Stimulated activated CD4-positive, alpha-beta T cell treated with anti-CD3 and anti-CD28 coated beads, Interleukin-4, amount 100 ng/mL, for 48 hours (primary cell): ENCODE results near the gene DAB1.

ENCODE experiments used
- DNase-seq, 2 donors: peaks; one replicate each; pipeline ENCODE4 v3.0.0-alpha.2; 2020; ENCODE audit warnings: low read depth in 2 of 2

The DAB1 gene

GRCh38 chr1:56979986-56980755 lies 443.7 kb downstream of the DAB1 start:
- no peak for DNase-seq

DNA sequence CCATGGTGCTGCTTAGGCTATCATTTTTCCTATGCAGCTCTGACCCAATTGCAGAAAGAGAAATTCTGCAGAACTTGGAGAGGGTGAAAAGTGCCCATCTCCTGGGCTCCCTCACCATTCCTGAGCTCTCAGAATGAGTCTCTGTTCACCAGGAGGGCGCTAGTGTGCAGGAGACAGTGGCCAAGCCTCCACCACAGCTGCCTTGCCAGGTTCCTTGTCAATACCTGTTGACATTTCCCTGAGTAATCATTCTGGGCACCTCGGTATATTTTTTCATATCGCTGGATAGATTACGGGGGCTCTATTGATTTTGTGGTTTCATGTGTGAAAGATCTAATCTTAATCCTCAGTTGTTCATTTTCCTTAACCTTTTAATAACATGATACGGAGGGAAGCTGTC lies 445.0 kb downstream of the DAB1 start:
- DNase-seq = no peak

DNA sequence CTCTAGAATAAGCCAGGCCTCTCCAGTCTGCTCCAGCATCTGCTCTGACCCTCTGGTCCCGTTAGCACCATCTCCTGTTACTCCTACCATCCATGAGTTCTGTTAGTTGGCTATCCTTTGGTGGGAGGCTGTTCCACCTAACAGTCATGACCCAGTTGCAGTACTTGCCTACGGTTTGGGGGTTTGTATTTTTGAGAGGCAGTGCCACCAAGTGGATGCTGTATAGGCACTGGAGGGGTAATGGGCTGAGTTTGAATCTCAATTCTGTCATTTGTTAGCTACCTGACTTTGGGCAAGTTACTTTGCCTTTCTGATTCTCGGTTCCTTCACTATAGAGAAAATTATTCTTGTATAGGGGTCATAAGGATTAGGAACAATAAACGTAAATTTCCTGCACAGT lies 445.9 kb downstream of the DAB1 start:
- DNase-seq = no peak

GRCh38 chr1:56975446-56975845 lies 448.4 kb downstream of the DAB1 start:
- DNase-seq = no peak

GRCh38 chr1:56973923-56974742 lies 449.7 kb downstream of the DAB1 start:
- no peak for DNase-seq

- DNase-seq = no peak
Measured at GRCh38 chr1:56972976-56973375, 450.9 kb downstream of the DAB1 start.

- no peak for DNase-seq
Measured at GRCh38 chr1:56970280-56970679, 453.6 kb downstream of the DAB1 start.

DNA sequence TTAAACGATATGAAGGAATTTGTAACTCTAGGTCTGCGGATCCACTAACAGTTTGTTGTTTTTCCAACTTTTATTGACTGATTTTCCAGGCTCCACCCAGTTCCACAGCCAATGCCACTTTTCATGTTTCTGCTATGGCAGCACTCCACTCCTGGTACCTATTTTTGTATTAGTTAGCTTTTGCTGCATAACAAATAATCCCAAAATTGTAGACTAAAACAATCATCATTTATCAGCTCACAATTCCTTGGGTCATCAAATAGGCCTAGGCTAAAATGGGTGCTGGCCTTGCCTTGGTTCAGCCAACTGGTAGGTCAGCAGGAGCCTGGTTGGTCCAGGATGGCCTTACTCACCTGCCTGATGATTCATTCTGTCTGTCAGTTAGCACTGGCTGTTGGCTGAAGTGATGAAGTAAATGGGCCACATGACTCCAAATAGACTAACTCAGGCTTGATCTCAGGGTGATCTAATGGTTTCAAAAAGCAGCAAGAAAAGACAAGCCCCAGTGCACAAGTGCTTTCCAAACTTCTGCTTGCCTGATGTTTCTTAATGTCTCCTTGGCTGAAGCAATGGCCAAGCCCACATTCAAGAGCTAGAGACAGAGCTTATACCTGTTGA lies 454.9 kb downstream of the DAB1 start:
- DNase-seq = no peak

DNA sequence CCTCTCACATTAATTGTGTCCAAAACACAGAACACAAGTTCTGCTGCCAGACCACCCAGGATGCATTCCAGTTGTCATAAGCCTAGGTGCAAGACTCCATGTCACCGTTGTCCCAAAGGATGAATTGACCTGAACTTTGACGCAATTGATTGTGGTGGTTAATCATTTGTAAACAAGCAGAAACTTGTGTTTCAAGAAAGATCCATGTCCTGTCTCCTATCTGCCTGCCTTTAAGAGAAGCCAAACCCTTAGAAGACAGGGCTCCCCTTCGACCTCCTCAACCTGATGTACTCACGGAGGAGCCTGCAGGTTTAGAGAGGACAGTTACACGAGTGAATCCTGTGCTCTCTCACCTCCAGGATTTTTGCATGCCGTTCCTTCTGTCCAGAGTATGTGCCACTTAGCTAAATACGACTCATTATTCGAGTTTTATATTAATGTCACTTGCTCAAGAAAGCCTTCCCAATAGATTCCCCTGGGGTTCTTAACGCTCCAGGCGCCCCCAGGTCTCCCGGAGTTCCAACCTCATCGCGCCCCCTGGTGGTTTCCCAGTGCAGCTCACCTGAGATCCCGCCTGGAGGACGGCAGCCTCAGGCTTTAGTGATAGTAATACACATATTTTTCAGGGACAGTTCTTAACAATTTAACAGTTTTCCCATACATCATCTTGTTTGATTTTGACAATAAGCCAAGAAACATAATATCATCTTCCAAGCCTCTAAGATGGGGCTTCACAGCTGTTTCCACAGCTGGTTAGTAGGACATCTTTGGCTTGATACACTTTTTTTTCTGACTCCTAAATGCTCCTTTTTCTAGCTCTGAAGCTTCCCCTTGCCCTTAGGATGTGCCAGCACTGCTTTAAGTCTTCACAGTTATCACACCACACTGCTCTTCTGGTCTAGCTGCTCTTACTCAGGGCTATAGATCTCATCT lies 455.7 kb downstream of the DAB1 start:
- DNase-seq = peak; percentile 1

GRCh38 chr1:56967355-56967754 lies 456.5 kb downstream of the DAB1 start:
- DNase-seq = no peak

DNA sequence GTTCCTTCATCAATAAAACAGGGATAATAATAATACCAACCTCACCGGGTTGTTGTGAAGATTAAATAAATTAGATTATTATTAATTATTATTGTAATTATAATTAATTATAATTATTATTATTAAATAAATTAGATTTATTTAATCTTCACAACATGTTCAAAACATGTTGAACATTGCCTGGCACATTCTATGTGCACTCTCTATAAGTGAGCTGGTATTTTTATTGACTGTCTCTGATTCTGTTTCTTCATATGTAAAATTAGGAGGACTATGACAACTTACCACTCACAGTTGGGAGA lies 457.2 kb downstream of the DAB1 start:
- DNase-seq = no peak

- no peak for DNase-seq
Measured at GRCh38 chr1:56965916-56966697, 457.8 kb downstream of the DAB1 start, which contains the start of gene C8B. Gene C8B, minus strand, starts transcription at chr1:56966015. Its CDS starts 67 bp downstream, at chr1:56965948.

GRCh38 chr1:56965191-56965590 lies 458.7 kb downstream of the DAB1 start:
- no peak for DNase-seq

DNA sequence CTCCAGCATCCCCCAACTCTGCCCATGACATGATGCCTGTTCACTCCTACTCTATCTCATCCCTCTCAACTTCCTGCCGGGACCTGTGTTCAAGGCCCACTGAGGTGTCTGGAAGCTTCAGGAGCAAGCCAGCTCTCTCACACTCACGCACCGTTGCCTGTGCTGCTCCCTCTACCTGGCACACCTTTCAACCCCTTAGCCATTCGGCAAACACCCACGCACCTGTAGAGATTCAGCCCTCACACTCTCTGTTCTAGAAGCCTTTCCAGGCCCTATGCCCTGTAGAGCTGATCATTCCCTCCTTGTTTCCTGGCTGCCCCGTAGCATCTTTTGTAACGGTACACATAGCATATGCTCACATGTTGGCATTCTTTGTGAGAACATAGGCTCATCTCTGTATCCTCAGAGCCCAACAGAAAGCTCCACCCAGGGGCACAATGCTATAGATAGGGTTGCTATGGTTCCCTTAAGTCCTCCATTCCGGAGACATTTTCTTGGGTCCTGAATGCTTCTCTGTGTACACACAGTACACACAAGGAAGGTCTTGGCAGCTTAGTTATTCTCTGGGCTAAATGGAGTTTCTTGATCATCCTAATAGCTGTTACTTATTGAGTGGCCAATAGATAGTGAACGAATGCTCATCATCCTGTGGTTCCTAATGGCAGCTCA lies 459.4 kb downstream of the DAB1 start:
- DNase-seq = no peak

DNA sequence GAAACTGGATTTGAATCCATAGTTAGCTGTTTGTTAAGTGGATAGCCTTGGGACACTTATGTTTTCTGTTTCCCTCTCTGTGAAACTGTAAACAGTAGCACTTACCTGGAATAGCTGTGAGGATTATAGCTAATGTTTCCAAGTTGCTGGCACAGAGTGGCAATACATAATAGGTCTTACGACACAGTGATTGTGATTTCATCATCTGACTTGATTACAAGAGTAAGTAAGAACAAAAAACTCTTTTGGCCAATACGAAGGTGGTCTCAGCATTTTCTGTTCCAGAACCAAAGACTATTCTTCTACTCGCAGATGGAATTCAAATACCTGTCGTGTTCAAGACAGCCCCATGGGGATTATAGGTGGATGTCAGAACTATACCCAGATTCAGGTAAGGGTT lies 460.2 kb downstream of the DAB1 start:
- DNase-seq = no peak

DNA sequence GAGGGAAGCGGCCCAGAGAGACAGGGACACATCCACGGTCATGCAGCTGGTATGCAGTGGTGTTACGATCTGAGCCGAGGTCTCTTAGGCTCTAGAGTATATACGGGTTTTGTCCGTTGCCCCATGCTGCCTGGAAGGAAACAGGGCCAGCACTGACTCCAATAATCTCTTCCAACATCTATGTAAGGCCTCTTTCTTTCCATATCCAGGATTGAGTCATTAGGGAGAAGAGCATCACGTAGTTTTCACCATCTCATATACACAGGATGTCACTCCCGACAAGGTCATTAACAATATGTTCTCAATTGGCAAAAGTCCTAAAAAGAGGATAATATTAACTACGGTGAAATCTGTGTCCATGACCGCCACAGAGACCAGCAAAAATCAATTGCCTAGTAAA lies 462.4 kb downstream of the DAB1 start:
- DNase-seq = no peak

- DNase-seq = no peak
Measured at GRCh38 chr1:56958526-56958925, 465.3 kb downstream of the DAB1 start.

GRCh38 chr1:56957931-56958330 lies 465.9 kb downstream of the DAB1 start:
- no peak for DNase-seq

- no peak for DNase-seq
Measured at GRCh38 chr1:56954664-56955063, 469.2 kb downstream of the DAB1 start.

DNA sequence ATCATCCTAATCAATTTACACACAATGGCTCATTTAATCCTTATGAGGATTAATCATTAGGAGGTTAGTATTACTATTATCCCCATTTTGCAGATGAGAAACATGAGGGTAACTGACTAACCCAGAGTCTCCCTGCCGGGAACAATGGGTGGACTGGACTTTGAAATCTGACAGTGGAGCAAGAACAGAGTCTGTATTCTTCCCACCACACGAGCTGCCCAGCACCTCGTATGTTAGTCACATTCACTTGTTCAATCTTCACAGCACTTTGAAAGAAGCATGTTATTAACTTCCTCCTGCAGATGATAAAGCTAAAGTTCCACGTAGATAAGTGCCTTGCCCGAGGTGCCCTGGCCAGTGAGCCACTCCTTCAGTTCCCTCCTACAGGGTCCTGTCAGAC lies 470.5 kb downstream of the DAB1 start:
- no peak for DNase-seq
